Measurements from ENCODE around the gene VTI1A.

DNA sequence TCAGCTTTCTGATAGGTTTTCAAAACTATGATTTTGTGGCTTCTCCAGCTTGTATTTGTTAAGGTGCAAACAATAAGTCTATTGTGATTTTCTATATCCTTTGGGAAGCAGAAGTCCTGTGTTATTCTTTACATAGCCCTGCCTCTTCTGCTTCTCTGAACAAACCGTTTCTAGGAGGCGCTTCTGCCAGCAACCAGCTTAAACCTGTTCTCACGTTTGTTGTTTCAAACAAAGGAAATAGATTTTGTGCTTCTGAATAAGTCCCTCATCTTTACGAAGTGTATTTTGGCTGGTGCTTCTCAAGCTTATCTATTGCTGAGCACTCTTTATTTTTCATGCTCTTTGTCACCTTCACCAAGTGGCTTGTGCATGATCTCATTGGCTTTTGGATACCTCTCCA is 61.0 kb downstream of the VTI1A start:
- TF ChIP-seq RCOR2 (CRISPR knock-in tag; IDR thresholded peaks at IDR 0.05) = no peak
- no peak for TF ChIP-seq NONO (IDR thresholded peaks at IDR 0.05)
- TF ChIP-seq NONO (CRISPR knock-in tag; conservative IDR thresholded peaks at IDR 0.05) = no peak
- TF ChIP-seq, protein P1, sequence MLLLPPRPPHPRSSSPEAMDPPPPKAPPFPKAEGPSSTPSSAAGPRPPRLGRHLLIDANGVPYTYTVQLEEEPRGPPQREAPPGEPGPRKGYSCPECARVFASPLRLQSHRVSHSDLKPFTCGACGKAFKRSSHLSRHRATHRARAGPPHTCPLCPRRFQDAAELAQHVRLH (CRISPR knock-in tag; IDR thresholded peaks at IDR 0.05; ENCODE audit: borderline replicate concordance, low read depth) = no peak
- TF ChIP-seq, protein P2, sequence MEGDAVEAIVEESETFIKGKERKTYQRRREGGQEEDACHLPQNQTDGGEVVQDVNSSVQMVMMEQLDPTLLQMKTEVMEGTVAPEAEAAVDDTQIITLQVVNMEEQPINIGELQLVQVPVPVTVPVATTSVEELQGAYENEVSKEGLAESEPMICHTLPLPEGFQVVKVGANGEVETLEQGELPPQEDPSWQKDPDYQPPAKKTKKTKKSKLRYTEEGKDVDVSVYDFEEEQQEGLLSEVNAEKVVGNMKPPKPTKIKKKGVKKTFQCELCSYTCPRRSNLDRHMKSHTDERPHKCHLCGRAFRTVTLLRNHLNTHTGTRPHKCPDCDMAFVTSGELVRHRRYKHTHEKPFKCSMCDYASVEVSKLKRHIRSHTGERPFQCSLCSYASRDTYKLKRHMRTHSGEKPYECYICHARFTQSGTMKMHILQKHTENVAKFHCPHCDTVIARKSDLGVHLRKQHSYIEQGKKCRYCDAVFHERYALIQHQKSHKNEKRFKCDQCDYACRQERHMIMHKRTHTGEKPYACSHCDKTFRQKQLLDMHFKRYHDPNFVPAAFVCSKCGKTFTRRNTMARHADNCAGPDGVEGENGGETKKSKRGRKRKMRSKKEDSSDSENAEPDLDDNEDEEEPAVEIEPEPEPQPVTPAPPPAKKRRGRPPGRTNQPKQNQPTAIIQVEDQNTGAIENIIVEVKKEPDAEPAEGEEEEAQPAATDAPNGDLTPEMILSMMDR (CRISPR knock-in tag; IDR thresholded peaks at IDR 0.05) = no peak
- no peak for TF ChIP-seq DNMT1 (CRISPR knock-in tag; IDR thresholded peaks at IDR 0.05)
- TF ChIP-seq, protein P3, sequence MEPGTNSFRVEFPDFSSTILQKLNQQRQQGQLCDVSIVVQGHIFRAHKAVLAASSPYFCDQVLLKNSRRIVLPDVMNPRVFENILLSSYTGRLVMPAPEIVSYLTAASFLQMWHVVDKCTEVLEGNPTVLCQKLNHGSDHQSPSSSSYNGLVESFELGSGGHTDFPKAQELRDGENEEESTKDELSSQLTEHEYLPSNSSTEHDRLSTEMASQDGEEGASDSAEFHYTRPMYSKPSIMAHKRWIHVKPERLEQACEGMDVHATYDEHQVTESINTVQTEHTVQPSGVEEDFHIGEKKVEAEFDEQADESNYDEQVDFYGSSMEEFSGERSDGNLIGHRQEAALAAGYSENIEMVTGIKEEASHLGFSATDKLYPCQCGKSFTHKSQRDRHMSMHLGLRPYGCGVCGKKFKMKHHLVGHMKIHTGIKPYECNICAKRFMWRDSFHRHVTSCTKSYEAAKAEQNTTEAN (CRISPR knock-in tag; conservative IDR thresholded peaks at IDR 0.05) = no peak
- no peak for TF ChIP-seq GABPA (IDR thresholded peaks at IDR 0.05; ENCODE audit: low read depth, low read length)
- TF ChIP-seq GABPA (CRISPR knock-in tag; IDR thresholded peaks at IDR 0.05; ENCODE audit: low read depth) = no peak
- no peak for TF ChIP-seq POLR2AphosphoS2 (IDR thresholded peaks at IDR 0.05; ENCODE audit: low read depth, low read length)
- TF ChIP-seq, protein P4, sequence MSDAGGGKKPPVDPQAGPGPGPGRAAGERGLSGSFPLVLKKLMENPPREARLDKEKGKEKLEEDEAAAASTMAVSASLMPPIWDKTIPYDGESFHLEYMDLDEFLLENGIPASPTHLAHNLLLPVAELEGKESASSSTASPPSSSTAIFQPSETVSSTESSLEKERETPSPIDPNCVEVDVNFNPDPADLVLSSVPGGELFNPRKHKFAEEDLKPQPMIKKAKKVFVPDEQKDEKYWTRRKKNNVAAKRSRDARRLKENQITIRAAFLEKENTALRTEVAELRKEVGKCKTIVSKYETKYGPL (CRISPR knock-in tag; IDR thresholded peaks at IDR 0.05) = no peak
- no peak for TF ChIP-seq ZSCAN21 (CRISPR knock-in tag; IDR thresholded peaks at IDR 0.05; ENCODE audit: borderline replicate concordance)

Data from HepG2 (cell line).